ENCODE data around the gene SLC6A17.

DNA sequence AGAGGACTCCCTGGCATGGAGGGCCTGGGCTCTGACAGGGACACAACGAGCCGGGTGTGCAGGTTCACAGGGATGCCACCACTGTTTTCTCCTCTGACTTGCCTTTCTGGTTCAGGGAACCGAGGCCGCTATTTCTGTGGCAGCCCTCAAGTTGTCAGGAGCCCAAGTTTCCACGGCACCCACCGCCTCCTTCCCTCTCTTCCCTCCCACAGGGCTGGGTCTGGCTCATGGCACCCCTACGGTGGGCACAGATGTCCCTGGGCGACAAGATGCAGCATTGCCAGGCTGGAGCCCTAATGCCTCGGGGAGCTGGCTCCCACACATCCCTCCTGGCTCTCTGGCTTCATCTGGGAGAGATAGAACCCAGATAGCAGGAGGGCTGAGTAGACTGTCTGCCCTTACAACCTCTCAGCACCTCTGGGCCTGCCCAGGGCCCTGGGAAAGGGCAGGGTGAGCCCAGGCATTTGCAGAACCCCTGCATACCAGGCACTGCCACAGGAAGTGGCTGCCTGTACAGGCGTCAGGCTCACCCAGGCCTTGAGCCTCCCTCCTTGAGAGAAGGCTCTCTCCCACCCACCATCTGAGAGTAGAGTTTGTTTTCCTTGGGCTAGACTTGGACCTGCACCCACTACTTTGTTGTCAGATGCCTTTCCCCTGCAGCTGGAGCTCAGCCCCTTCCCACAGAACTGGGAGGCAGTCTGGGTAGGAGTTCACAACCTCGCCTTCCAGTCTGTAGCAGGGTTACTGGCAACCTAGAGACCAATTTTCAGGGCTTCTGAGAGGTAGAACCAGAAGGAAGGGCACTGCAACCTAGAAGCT lies 80.3 kb downstream of the SLC6A17 start:
- TF ChIP-seq, protein P1, sequence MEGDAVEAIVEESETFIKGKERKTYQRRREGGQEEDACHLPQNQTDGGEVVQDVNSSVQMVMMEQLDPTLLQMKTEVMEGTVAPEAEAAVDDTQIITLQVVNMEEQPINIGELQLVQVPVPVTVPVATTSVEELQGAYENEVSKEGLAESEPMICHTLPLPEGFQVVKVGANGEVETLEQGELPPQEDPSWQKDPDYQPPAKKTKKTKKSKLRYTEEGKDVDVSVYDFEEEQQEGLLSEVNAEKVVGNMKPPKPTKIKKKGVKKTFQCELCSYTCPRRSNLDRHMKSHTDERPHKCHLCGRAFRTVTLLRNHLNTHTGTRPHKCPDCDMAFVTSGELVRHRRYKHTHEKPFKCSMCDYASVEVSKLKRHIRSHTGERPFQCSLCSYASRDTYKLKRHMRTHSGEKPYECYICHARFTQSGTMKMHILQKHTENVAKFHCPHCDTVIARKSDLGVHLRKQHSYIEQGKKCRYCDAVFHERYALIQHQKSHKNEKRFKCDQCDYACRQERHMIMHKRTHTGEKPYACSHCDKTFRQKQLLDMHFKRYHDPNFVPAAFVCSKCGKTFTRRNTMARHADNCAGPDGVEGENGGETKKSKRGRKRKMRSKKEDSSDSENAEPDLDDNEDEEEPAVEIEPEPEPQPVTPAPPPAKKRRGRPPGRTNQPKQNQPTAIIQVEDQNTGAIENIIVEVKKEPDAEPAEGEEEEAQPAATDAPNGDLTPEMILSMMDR (conservative IDR thresholded peaks at IDR 0.05; ENCODE audit: low read depth, low read length) = no peak
- TF ChIP-seq EZH2 (IDR thresholded peaks at IDR 0.05; ENCODE audit: borderline replicate concordance, low read depth, low read length, poor library complexity, severe bottlenecking) = no peak

All from A673 (cell line).